ENCODE results near the gene DUSP3.
"Not testable (repeated sequence)": the region's sequence is repeated elsewhere in the genome, so short reads cannot be mapped to it uniquely, and the experiment has no call there.

The DUSP3 gene

DNA sequence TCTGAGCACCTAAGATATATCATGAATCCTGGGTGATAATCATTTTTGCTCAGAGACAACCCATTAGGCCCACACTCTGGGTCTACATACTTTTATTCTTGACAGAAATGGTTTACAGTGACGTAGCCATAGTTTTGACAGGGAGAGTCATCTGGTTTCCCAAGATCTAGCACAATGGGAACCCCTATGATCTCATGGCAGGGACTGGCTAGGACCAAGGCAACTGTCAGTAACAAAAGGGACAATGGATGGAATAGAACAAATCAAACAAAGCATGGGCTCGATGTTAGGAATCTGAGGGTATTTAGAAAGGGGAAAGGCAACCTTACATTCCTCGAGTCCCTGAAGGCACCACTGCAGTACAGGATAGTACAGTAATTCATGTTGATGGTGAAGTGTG is 22.0 kb upstream of the DUSP3 start:
- DNase-seq (ENCODE audit: low read depth): no peak

DNA sequence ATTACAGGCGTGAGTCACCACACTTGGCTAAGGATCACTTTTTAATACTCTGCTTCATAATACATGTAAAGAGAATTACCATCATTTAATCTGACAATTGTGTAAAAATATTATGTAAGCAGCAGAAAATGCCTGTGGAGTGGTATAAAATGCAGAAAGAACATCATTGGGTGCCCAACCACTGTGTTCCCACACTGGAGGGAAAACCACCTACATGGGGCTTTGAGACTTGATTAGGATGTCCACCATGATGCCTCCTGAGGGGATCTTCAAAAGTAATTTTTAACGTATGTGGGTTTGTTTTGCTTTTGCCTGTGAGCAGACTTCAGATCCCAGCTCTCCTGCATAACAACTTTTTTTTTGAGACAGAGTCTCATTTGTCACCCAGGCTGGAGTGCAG is 20.3 kb upstream of the DUSP3 start:
- no peak for DNase-seq (ENCODE audit: low read depth)

DNA sequence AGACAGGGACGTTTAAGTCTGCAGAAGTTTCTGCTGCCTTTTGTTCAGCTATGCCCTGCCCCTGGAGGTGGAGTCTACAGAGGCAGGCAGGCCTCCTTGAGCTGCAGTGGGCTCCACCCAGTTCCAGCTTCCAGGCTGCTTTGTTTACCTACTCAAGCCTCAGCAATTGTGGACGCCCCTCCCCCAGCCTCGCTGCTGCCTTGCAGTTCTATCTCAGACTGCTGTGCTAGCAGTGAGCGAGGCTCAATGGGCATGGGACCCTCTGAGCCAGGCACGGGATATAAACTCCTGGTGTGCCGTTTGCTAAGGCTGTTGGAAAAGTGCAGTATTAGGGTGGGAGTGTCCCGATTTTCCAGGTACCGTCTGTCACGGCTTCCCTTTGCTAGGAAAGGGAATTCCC is 19.2 kb upstream of the DUSP3 start:
- DNase-seq (ENCODE audit: low read depth): not testable (repeated sequence)

DNA sequence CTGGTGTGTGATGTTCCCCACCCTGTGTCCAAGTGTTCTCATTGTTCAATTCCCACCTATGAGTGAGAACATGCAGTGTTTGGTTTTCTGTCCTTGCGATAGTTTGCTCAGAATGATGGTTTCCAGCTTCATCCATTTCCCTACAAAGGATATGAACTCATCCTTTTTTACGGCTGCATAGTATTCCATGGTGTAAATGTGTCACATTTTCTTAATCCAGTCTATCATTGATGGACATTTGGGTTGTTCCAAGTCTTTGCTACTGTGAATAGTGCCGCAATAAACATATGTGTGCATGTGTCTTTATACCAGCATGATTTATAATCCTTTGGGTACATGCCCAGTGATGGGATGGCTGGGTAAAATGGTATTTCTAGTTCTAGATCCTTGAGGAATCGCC is 13.9 kb upstream of the DUSP3 start:
- DNase-seq (ENCODE audit: low read depth): not testable (repeated sequence)

DNA sequence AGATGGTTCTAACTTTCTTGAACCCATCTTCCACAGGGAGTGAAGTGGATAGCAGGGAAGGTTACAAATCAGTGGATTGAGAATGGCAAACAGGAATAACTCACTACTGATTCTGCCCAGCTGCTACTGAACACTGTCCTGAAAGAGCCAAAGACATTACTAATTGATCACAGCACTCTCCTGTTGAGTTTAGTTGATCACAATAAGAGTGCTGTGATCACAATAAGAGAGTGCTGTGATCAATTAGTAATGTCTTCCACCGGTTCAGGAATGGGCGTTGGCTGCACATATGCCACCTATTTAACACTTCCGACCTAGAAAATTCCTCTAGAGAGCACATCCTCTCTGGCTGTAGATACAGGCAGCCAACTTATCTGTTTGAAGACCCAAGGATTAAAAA is 12.8 kb upstream of the DUSP3 start:
- no peak for DNase-seq (ENCODE audit: low read depth)

DNA sequence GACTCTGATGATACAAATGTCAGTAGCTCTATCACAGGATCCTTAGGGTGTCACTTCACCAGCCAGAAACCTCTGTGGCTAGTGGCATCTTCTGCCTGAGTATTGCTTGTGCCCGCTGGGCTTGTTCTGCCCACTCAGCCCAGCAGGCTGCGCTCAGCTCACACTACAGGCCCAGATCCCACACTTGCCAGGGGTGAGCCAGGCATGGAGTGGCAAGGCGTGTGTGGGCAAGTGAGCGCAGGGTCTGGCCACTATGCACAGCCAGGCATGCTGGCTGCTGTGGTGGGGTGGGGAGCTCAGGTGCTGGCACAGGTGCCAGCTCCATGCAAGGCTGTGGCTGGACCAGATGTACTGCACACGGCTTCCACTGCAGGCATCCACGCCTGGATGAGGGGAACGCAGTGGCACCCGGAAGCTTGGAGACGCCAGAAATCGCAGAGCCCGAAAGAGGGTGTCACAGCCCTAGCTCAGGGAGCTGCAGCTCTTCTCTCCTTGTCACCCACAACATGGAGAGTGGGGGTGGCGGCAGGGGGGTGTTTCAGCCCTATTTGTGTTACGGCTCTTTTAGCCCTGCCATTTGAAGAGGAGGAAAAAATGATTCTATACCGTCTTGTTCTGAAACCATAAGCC is 11.6 kb upstream of the DUSP3 start:
- no peak for DNase-seq (ENCODE audit: low read depth)

DNA sequence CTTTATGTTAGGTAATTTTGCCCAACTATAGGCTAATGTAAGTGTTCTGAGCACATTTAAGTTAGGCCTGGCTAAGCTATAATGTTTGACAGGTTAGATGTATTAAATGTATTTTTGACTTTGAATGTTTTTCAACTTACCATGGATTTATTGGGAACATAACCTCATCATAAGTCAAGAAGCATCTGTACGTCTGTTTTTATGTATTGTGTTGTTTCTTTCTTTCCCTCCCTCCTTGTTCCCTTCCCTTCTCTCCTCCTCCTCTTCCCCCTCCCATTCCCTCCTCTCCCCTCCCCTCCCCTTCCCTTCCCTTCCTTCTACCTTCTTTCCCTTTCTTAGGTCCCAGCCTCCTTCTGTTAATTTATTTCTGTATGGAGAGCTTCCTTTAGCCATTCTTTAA is 10.7 kb upstream of the DUSP3 start:
- no peak for DNase-seq (ENCODE audit: low read depth)

DNA sequence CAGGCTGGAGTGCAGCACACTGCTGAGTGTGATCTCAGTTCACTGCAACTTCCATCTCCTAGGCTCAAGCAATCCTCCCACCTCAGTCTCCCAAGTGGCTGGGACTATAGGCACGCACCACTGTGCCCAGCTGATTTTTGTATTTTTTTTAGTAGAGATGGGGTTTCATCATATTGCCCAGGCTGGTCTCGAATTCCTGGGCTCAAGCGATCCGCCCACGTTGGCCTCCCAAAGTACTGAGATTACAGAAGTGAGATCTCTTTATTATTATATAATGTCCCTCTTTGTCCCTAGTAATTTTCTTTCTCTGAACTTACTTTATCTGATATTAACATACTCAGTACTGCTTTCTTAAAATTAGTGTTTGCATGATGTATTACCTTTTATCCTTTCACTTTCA is 9.8 kb upstream of the DUSP3 start:
- no peak for DNase-seq (ENCODE audit: low read depth)

DNA sequence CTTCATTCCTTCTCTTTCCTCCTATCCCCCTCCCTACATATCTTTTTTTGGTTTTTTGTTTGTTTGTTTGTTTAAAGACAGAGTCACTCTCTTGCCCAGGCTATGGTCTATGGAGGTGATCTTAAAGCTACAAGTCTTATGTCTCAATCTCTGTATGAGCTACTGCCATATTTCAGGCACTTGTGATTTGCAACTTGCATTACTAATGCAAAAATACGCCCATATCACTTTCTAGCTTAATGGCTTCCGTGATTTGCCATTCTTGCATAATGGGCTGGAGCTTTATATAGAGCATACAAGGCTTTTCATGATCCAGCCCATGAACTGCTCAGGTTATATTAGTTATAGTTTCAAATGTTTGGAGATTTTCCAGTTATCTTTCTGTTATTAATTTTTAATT is 9.0 kb upstream of the DUSP3 start:
- no peak for DNase-seq (ENCODE audit: low read depth)

DNA sequence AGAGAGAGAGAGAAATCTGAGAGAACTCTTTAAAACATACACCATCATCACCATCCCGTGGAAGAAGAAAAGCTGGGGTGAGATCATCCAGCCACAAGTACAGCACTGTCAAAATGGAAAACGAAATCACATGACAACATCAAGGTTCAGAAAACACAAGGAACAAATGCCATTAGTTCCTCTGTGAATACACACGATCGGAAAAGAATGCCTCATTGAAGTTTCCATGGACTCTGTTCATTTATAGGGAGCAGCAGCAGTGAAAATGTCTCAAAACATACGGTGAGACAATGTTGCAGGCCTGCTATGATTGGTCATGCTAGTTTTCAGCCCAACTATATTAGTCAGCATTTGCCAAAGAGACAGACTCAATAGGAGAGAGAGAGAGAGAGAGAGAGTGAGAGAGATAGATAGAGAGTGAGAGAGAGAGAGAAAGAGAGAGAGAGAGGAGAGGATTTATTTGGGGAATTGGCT is 5.9 kb upstream of the DUSP3 start:
- DNase-seq (ENCODE audit: low read depth): peak; percentile 53

DNA sequence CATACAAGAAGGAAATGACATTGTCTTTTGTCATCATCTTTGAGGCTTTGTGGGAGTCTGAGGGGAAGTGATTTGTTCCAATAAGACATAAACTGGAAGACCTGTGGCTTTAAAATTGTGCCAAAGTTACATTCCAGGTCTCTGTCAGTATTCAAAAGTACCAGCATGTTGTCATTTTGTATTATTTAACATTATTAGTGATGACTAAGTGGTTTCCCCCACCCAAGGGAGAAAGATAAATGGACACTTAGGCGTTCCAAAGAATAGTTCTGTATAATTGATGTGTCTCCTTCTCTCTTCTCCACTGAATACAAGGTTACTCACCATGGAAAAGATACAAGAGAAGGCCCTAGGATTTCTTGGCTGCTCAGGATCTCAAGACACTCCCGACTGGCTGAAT is 5.3 kb upstream of the DUSP3 start:
- no peak for DNase-seq (ENCODE audit: low read depth)

DNA sequence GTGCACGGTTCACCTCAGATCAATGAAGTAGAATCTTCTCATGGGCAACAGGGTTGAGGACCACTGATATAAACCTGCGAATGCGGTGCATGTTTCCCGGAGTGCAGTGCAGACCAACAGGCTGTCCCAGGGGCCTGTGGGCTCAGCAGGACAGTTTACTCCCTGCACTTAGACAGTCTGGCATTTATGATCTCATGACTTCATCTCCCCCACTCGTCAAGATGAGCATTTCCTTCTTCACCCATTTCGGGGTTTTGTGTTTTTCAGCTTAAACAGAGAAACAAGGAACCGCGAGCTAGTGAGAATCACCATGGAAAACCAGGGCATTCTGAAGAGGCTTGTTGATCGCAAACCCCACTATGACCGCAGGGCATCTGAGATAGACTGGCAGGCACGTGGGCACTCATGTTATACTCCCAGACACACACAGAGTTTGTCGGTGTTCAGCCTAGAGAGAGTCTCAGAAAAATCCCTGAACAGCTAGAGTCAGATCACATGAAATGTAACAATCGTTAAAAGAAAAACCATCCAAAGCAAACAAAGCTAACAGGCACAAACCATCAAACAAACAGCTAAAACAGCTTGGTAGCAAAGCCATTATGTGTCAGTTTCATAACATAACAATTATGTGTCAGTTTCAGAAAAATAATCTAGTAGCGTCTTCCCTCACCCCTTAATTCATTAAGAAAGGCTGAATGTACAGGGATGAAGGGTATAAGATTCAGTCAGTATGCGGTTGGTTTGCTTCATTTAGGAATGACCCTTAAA is 4.3 kb upstream of the DUSP3 start:
- DNase-seq (ENCODE audit: low read depth): no peak

DNA sequence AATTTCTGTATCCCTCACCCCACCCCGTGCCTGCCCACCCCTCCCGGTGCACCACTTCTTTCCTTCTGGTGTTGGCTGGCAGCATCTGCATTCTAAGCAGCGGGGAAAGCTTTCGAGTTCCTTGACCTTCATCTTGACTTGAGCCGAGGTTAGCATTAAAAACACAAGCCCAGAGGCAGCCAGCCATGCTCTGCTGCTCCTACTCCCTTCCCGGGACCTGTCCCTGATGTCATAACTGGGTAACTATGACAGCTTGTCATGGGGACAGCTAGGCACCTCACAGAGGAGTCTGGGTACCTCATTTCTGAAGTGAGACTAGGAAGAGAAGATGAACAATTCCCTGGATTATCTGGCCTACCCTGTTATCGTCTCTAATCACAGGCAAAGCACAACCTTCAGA is 1.4 kb upstream of the DUSP3 start, which contains the start of gene CFAP97D1:
TSS of gene CFAP97D1 (plus strand) at position 301 of the 400 bp plus-strand sequence. CDS start at position 329, 28 bp downstream.
- no peak for DNase-seq (ENCODE audit: low read depth)

DNA sequence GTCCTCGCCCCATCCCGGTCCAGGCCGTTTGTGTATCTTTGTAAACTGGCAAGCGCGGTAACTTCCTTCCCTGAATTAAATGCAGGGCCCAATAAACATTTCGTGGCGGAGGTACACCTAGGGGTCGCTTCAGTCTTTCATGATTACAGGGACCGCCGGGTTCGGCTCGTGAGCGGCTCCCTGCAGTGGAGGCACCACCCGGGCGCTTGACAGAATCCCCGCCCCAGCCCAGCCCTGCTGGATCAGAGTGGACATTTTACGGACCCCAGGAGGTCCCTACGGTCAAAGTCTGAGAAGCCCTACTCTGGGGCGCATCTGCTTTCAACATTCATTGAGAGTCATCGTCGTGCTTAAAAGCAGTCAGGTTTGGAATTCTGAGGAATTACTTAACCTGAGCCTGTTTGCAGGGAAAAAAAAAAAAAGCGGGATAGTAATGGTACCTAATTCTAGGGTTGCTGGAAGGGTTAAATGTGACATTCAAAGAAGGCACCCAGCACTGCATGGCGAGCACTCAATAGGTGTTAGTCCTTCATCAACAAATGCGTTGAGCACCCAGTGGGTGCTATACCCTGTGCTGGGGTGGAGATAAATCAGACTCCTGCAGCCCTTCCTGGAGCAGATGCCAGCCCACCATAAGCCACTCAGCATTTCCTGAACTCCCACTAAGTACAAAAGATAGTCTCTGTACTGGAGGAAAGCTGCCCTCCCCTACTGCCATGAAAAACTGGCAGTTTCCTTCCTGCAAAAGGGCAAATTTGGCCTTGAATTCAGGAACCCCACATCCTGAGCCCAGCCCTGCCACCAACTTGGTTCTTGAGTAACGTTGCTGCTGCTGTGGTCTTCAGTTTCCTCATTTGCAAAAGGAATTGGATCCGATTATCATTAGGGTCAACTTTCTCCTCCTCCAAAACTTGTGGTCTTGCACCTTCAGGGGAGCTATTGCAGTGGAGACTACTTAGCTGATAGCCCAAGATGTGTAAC is 658 bp upstream of the DUSP3 start:
- no peak for DNase-seq (ENCODE audit: low read depth)

DNA sequence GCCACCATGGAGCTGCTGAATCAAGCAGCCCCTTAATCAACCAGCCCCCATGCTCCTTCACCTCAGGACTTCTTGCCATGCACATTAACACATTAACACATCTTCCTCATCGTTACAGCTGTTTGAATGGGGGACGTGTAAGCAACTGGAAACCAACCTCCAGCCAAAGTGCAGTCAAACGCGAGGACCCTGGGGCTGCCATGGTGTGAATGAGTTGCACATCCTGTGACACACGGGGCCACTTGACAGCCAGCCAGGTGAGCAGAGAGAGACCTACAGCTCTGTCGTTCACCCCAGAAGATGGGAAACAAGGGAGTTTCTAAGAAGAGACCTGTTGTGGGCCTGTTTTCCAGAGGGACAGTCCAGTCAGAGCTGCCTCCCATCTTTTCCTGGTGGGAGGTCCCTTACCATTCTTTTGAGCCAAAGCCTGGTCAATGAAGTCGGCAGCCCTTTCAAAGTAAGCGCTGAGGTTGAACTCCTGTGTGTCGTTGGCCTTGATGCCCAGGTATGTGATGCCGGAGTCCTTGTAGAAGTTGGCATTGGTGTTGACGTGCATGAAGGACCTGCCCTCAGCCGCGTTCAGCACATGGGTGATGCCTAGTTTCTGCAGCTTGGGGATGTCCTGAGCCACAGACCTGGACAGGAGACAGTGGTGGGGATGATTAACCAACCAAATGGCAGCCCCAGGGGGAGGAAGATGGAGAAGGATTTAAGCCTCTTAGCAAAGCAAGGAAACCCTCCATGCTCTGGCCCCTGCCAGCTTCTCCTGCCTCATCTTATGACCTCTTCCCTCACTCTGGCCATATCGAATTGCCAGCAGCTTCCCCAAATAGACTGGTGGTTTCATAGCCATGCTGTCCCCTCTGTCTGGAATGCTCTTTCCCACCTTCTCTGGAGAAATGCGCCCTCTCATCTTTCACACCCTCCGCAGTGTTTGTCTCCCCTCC is 4.2 kb downstream of the DUSP3 start:
- DNase-seq (ENCODE audit: low read depth): no peak

DNA sequence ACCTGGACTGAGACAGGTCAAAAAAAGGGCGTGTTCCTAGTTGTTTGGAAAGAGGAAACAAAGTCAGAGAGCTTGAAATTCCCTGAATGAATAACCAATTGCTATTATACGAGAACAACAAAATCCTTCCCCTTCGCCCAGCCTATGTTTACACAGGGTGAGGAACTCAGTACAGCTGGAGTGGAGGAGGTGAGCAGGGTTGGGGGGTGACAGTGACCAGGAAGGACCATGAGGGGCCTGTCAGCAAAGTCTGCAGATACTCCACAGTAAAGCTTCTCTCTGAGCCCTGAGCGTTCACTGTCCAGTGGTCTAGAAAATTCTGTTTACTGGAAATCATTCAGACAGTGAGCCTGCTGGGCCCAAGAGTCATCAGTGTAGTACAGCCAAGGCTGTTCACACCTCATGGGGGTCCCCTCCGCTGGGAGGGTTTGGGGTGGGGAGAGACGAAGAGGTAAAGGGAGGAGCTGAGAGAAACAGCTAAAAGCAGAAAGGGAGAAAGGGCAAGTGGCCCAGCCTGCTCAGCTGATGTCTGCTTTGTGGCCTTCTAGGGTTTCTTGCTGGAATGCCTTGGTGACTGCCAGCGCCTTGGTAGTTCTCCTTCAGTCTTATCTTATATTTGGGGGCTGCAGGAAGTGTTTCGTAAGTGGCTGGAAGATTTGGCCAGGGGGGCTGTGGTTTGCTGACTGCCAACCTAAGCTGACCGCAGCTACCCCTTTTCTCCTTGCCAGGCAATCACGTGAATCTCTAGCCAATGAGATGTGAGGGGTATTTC is 5.7 kb downstream of the DUSP3 start:
- DNase-seq (ENCODE audit: low read depth): no peak

DNA sequence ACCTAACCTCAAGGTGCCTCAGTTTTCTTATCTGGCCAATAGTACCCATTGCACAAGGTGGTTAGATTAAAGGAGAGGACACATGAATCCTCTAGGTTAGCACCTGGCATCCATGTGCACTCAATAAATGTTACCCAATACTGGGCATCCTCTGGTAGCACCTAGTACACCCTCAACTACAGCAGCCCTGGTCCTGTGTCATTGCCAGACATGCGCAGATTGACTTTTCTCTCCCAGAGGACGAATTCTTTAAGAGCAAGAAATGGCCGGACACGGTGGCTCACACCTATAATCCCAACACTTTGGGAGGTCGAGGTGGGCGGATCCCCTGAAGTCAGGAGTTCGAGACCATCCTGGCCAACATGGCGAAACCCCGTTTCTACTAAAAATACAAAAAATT is 7.3 kb downstream of the DUSP3 start:
- DNase-seq (ENCODE audit: low read depth): no peak

DNA sequence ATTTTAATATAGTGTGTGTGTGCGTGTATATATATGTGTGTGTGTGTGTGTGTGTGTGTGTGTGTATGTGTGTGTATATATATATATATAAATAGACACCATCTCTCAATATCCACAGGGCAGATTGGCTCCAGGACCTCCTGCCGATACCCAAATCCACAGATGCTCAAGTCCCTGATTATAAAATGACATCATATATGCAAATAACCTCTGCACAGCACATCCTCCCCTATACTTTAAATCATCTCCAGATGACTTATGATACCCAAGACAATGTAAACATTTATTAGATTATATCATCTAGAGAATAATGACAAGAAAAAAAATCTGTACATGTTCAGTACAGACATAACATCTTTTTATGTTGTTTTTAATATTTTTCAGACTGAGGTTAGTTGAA is 7.8 kb downstream of the DUSP3 start:
- no peak for DNase-seq (ENCODE audit: low read depth)

DNA sequence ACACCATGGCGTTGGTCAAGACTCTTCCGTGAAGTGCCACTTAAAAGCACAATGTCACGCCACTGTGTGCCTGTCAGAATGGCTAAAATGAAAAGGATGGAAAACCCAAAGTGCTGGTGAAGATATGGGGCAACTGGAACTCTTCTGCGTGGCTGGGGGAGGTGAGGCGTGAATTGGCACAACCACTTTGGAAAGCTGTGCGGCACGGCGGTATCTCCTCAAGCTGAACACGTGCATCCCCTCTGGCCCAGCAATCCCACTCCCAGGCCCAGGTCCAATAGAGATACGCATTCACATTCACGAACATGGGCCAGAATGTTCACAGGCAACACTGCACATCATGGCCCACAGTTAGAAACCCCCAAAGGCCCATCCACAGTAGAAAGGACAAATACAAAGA is 8.9 kb downstream of the DUSP3 start:
- no peak for DNase-seq (ENCODE audit: low read depth)

DNA sequence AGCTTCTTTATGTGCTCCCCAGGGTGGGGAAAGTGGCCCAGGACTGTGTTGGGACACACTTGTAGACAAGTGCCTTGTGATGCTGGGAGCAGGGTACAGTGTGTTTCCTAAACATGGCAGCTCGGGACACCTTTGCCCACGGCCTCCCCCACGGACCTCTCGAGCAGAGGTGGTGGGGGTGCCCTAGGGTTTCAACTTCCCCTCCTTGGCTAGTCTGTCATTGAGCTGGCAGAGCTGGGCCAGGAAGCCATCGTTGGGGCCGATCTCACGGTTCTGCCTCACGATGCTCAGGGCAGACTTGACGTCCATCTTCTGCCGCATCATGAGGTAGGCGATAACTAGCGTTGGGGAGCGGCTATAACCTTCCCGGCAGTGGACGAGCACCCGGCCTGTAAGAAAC is 9.4 kb downstream of the DUSP3 start:
- no peak for DNase-seq (ENCODE audit: low read depth)

DNA sequence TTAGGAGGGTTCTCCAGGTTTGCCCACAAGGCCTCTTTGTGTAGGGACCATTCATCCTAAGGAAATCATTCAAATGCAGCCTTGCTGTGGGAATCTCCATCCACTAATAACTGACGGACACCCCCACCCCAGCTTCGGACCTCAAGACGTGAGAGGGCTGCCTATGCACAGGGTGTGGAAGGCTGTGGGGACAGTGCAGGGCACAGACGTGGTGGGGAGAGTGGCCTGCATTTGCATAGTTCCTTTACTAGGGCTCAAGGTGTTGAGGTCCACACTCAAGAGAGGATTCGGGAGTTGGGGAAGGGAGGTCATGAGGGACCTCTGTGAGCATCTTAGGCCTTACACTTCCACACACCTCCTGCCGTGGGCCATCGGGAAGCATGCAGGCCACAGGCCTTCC is 9.8 kb downstream of the DUSP3 start:
- DNase-seq (ENCODE audit: low read depth): no peak

Data from non-pigmented ciliary epithelial cell (primary cell).